ENCODE results near the gene PRR9. TPM values are rescaled to one million over a fixed set of nuclear protein-coding genes. Genes with fewer than 3 reads are reported as not detected.
"Not testable (repeated sequence)": the region's sequence is repeated elsewhere in the genome, so short reads cannot be mapped to it uniquely, and the experiment has no call there.

PRR9 gene
- polyA plus RNA-seq, 2 donors: not detected

- no peak overlapping the region for H3K4me3 ChIP-seq (ENCODE audit: low read depth in 1 of 2, low read length in 2 of 2)
- WGBS, 2 donors: 73 to 75% methylated on average over 4 of the region's 4 CpGs
- no peaks in the 10 kb centered on the region for H3K36me3 ChIP-seq (ENCODE audit: control insufficient read depth in 2 of 2, insufficient read depth in 2 of 2, low read length in 1 of 2)
- no peaks in the 10 kb centered on the region for H3K9me3 ChIP-seq (ENCODE audit: control insufficient read depth in 2 of 2, insufficient read depth in 1 of 2, low read depth in 1 of 2, low read length in 1 of 2)
- no peaks in the 10 kb centered on the region for H3K4me1 ChIP-seq (ENCODE audit: control insufficient read depth in 2 of 2, insufficient read depth in 2 of 2, low read length in 1 of 2)
- H3K27ac ChIP-seq (ENCODE audit: low read depth in 2 of 2, low read length in 1 of 2): no peak overlapping the region
- H3K27me3 ChIP-seq (ENCODE audit: control insufficient read depth in 1 of 2, insufficient read depth in 2 of 2, low read length in 2 of 2): no peaks in the 10 kb centered on the region
Measured at GRCh38 chr1:153202006-153202405, 15.4 kb upstream of the PRR9 start.

- H3K36me3 ChIP-seq (ENCODE audit: control insufficient read depth in 2 of 2, insufficient read depth in 2 of 2, low read length in 1 of 2): no peaks in the 10 kb centered on the region
- H3K4me1 ChIP-seq (ENCODE audit: control insufficient read depth in 2 of 2, insufficient read depth in 2 of 2, low read length in 1 of 2): no peaks in the 10 kb centered on the region
- 65 to 82% methylated on average over 1 of the region's 1 CpG for WGBS, 2 donors
- H3K9me3 ChIP-seq (ENCODE audit: control insufficient read depth in 2 of 2, insufficient read depth in 1 of 2, low read depth in 1 of 2, low read length in 1 of 2): no peaks in the 10 kb centered on the region
- no peak within 1 kb of the TSS for H3K27ac ChIP-seq (ENCODE audit: low read depth in 2 of 2, low read length in 1 of 2)
- no peaks in the 10 kb centered on the region for H3K27me3 ChIP-seq (ENCODE audit: control insufficient read depth in 1 of 2, insufficient read depth in 2 of 2, low read length in 2 of 2)
- H3K4me3 ChIP-seq (ENCODE audit: low read depth in 1 of 2, low read length in 2 of 2): no peak within 1 kb of the TSS
Measured at GRCh38 chr1:153203130-153203529, 14.3 kb upstream of the PRR9 start, which contains the start of gene LELP1. Gene LELP1, plus strand, starts transcription at chr1:153203430. Its CDS starts 1,278 bp downstream, at chr1:153204708.

- Histone ChIP-seq H3K27me3 (ENCODE audit: control insufficient read depth in 1 of 2, insufficient read depth in 2 of 2, low read length in 2 of 2) (no peaks in the 10 kb centered on the region), H3K4me3 (ENCODE audit: low read depth in 1 of 2, low read length in 2 of 2) (no peak overlapping the region), H3K27ac (ENCODE audit: low read depth in 2 of 2, low read length in 1 of 2) (no peak overlapping the region), H3K36me3 (ENCODE audit: control insufficient read depth in 2 of 2, insufficient read depth in 2 of 2, low read length in 1 of 2) (no peaks in the 10 kb centered on the region), H3K4me1 (ENCODE audit: control insufficient read depth in 2 of 2, insufficient read depth in 2 of 2, low read length in 1 of 2) (no peaks in the 10 kb centered on the region), H3K9me3 (ENCODE audit: control insufficient read depth in 2 of 2, insufficient read depth in 1 of 2, low read depth in 1 of 2, low read length in 1 of 2) (no peaks in the 10 kb centered on the region)
- 86 to 90% methylated on average over 9 of the region's 9 CpGs for WGBS, 2 donors
Measured at GRCh38 chr1:153206631-153207030, 10.8 kb upstream of the PRR9 start.

GRCh38 chr1:153210206-153210605, 7.2 kb upstream of the PRR9 start:
- WGBS, 2 donors: 50 to 60% methylated on average over 7 of the region's 7 CpGs
- H3K4me3 ChIP-seq (ENCODE audit: low read depth in 1 of 2, low read length in 2 of 2): no peak overlapping the region
- H3K27me3 ChIP-seq (ENCODE audit: control insufficient read depth in 1 of 2, insufficient read depth in 2 of 2, low read length in 2 of 2): no peaks in the 10 kb centered on the region
- no peaks in the 10 kb centered on the region for H3K4me1 ChIP-seq (ENCODE audit: control insufficient read depth in 2 of 2, insufficient read depth in 2 of 2, low read length in 1 of 2)
- no peaks in the 10 kb centered on the region for H3K36me3 ChIP-seq (ENCODE audit: control insufficient read depth in 2 of 2, insufficient read depth in 2 of 2, low read length in 1 of 2)
- H3K27ac ChIP-seq (ENCODE audit: low read depth in 2 of 2, low read length in 1 of 2): no peak overlapping the region
- H3K9me3 ChIP-seq (ENCODE audit: control insufficient read depth in 2 of 2, insufficient read depth in 1 of 2, low read depth in 1 of 2, low read length in 1 of 2): no peaks in the 10 kb centered on the region

- WGBS, 2 donors: 55 to 63% methylated on average over 5 of the region's 5 CpGs
- Histone ChIP-seq H3K4me1 (ENCODE audit: control insufficient read depth in 2 of 2, insufficient read depth in 2 of 2, low read length in 1 of 2) (no peaks in the 10 kb centered on the region), H3K27me3 (ENCODE audit: control insufficient read depth in 1 of 2, insufficient read depth in 2 of 2, low read length in 2 of 2) (no peaks in the 10 kb centered on the region), H3K27ac (ENCODE audit: low read depth in 2 of 2, low read length in 1 of 2) (no peak overlapping the region), H3K36me3 (ENCODE audit: control insufficient read depth in 2 of 2, insufficient read depth in 2 of 2, low read length in 1 of 2) (no peaks in the 10 kb centered on the region), H3K9me3 (ENCODE audit: control insufficient read depth in 2 of 2, insufficient read depth in 1 of 2, low read depth in 1 of 2, low read length in 1 of 2) (no peaks in the 10 kb centered on the region), H3K4me3 (ENCODE audit: low read depth in 1 of 2, low read length in 2 of 2) (no peak overlapping the region)
Measured at GRCh38 chr1:153212201-153212600, 5.2 kb upstream of the PRR9 start.

- WGBS, 2 donors: 97 to 99% methylated on average over 4 of the region's 4 CpGs
- H3K27me3 ChIP-seq (ENCODE audit: control insufficient read depth in 1 of 2, insufficient read depth in 2 of 2, low read length in 2 of 2): no peaks in the 10 kb centered on the region
- no peaks in the 10 kb centered on the region for H3K4me1 ChIP-seq (ENCODE audit: control insufficient read depth in 2 of 2, insufficient read depth in 2 of 2, low read length in 1 of 2)
- no peaks in the 10 kb centered on the region for H3K36me3 ChIP-seq (ENCODE audit: control insufficient read depth in 2 of 2, insufficient read depth in 2 of 2, low read length in 1 of 2)
- H3K9me3 ChIP-seq (ENCODE audit: control insufficient read depth in 2 of 2, insufficient read depth in 1 of 2, low read depth in 1 of 2, low read length in 1 of 2): no peaks in the 10 kb centered on the region
- H3K27ac ChIP-seq (ENCODE audit: low read depth in 2 of 2, low read length in 1 of 2): no peak overlapping the region
- H3K4me3 ChIP-seq (ENCODE audit: low read depth in 1 of 2, low read length in 2 of 2): no peak overlapping the region
Measured at GRCh38 chr1:153213519-153213918, 3.9 kb upstream of the PRR9 start.

- peaks cover 0 to 2% of the 10 kb centered on the region in 2 donors for H3K4me1 ChIP-seq (ENCODE audit: control insufficient read depth in 2 of 2, insufficient read depth in 2 of 2, low read length in 1 of 2)
- no peak overlapping the region for H3K27ac ChIP-seq (ENCODE audit: low read depth in 2 of 2, low read length in 1 of 2)
- H3K36me3 ChIP-seq (ENCODE audit: control insufficient read depth in 2 of 2, insufficient read depth in 2 of 2, low read length in 1 of 2): no peaks in the 10 kb centered on the region
- H3K27me3 ChIP-seq (ENCODE audit: control insufficient read depth in 1 of 2, insufficient read depth in 2 of 2, low read length in 2 of 2): no peaks in the 10 kb centered on the region
- WGBS, 2 donors: 59 to 65% methylated on average over 2 of the region's 2 CpGs
- no peaks in the 10 kb centered on the region for H3K9me3 ChIP-seq (ENCODE audit: control insufficient read depth in 2 of 2, insufficient read depth in 1 of 2, low read depth in 1 of 2, low read length in 1 of 2)
- H3K4me3 ChIP-seq (ENCODE audit: low read depth in 1 of 2, low read length in 2 of 2): no peak overlapping the region
Measured at GRCh38 chr1:153217744-153218416, 496 bp downstream of the PRR9 start.

GRCh38 chr1:153220606-153221303, 3.4 kb downstream of the PRR9 start:
- Histone ChIP-seq H3K36me3 (ENCODE audit: control insufficient read depth in 2 of 2, insufficient read depth in 2 of 2, low read length in 1 of 2) (no peaks in the 10 kb centered on the region), H3K27ac (ENCODE audit: low read depth in 2 of 2, low read length in 1 of 2) (no peak overlapping the region), H3K27me3 (ENCODE audit: control insufficient read depth in 1 of 2, insufficient read depth in 2 of 2, low read length in 2 of 2) (no peaks in the 10 kb centered on the region), H3K9me3 (ENCODE audit: control insufficient read depth in 2 of 2, insufficient read depth in 1 of 2, low read depth in 1 of 2, low read length in 1 of 2) (no peaks in the 10 kb centered on the region), H3K4me1 (ENCODE audit: control insufficient read depth in 2 of 2, insufficient read depth in 2 of 2, low read length in 1 of 2) (peaks cover 0 to 2% of the 10 kb centered on the region in 2 donors), H3K4me3 (ENCODE audit: low read depth in 1 of 2, low read length in 2 of 2) (no peak overlapping the region)
- whole genome bisulfite sequencing, 2 donors: 49 to 51% methylated on average over 6 of the region's 6 CpGs

- H3K4me1 ChIP-seq (ENCODE audit: control insufficient read depth in 2 of 2, insufficient read depth in 2 of 2, low read length in 1 of 2); H3K36me3 ChIP-seq (ENCODE audit: control insufficient read depth in 2 of 2, insufficient read depth in 2 of 2, low read length in 1 of 2); H3K4me3 ChIP-seq (ENCODE audit: low read depth in 1 of 2, low read length in 2 of 2); H3K27ac ChIP-seq (ENCODE audit: low read depth in 2 of 2, low read length in 1 of 2); H3K9me3 ChIP-seq (ENCODE audit: control insufficient read depth in 2 of 2, insufficient read depth in 1 of 2, low read depth in 1 of 2, low read length in 1 of 2); H3K27me3 ChIP-seq (ENCODE audit: control insufficient read depth in 1 of 2, insufficient read depth in 2 of 2, low read length in 2 of 2): not testable (repeated sequence)
- 46 to 48% methylated on average over 15 to 16 of the region's 16 CpGs for WGBS, 2 donors
Measured at GRCh38 chr1:153223040-153223891, 5.9 kb downstream of the PRR9 start.

Measured in esophagus (tissue), 2 donors.